Esophagus (tissue), 2 donors: ENCODE results near the gene SCYGR4. TPM values are rescaled to one million over a fixed set of nuclear protein-coding genes. Genes with fewer than 3 reads are reported as not detected.
"Not testable (repeated sequence)": the region's sequence is repeated elsewhere in the genome, so short reads cannot be mapped to it uniquely, and the experiment has no call there.

Experiments
- H3K27ac ChIP-seq, 2 donors: one replicate each; pipeline ENCODE4 v1.5.1; 2013; ENCODE audit warnings: low read depth in 2 of 2, mild to moderate bottlenecking in 2 of 2, inconsistent platforms in 1 of 2, low read length in 1 of 2, moderate library complexity in 1 of 2
- H3K27me3 ChIP-seq, 2 donors: one replicate each; pipeline ENCODE4 v1.6.1; 2013; ENCODE audit warnings: low read length in 2 of 2, control low read depth in 1 of 2, mild to moderate bottlenecking in 1 of 2; ENCODE audit not compliant: insufficient read depth in 2 of 2, control insufficient read depth in 1 of 2
- H3K36me3 ChIP-seq, 2 donors: one replicate each; pipeline ENCODE4 v1.6.1; 2013; ENCODE audit warnings: low read length in 1 of 2; ENCODE audit not compliant: control insufficient read depth in 2 of 2, insufficient read depth in 2 of 2
- H3K4me1 ChIP-seq, 2 donors: one replicate each; pipeline ENCODE4 v1.6.1; 2013; ENCODE audit warnings: low read length in 1 of 2; ENCODE audit not compliant: control insufficient read depth in 2 of 2, insufficient read depth in 2 of 2
- H3K4me3 ChIP-seq, 2 donors: one replicate each; pipeline ENCODE4 v1.5.1; 2013; ENCODE audit warnings: low read length in 2 of 2, mild to moderate bottlenecking in 2 of 2, low read depth in 1 of 2, moderate library complexity in 1 of 2
- H3K9me3 ChIP-seq, 2 donors: one replicate each; pipeline ENCODE4 v1.6.1; 2013; ENCODE audit warnings: mild to moderate bottlenecking in 2 of 2, low read depth in 1 of 2, low read length in 1 of 2, moderate library complexity in 1 of 2; ENCODE audit not compliant: control insufficient read depth in 2 of 2, insufficient read depth in 1 of 2
- WGBS, 2 donors: extraction: QIAGEN DNeasy Blood & Tissue Kit; methylation state at CpG; one replicate each; pipeline ENCODE4 v1.1.7; 2013; 5-methylcytosine and 5-hydroxymethylcytosine counted together
- polyA plus RNA-seq, 2 donors: library from polyadenylated mRNA; stranded (reverse); fragments of 200-250 nt; gene quantifications; one replicate each; pipeline ENCODE4 v1.2.3, GENCODE V29; 2013
- donor health status: healthy with polysubstance abuse.
- donor health status: Bipolar disorder and iron deficiency.

SCYGR4 gene
- polyA plus RNA-seq, 2 donors = not detected

DNA sequence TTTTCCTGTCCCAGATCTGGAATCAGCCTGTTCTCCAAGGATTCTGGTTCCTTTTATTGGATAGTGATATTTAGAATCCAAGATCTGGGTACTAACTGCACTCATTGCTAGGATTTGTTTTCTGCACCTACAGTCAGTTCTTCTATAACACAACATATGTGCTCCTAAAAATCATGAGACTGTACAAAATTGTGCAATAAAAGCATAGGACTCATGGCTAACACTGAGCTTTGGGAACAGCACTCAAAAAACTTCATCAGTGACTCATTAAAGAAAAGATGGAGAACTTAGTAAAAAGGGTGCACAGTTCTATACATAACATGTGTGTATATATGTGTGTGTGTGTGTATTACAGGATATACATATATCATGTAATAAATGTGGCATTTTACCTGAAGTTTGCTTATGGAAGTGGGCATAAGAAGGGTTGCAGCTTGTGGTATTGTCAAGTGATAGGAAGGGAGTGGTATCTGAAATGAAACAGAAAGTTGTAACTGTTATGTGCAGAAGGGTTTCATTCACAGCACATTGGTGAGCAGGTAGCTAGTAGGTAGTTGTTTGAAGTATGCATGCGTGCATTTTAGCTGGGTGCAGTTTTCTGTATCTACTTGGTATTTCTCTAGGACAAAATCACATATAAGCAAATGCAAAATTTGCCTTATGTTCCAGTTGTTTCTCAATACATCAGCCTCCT, 24.5 kb upstream of the SCYGR4 start:
- Histone ChIP-seq H3K9me3 (no peaks in the 10 kb centered on the region), H3K4me1 (no peaks in the 10 kb centered on the region), H3K36me3 (no peaks in the 10 kb centered on the region), H3K27ac (no peak overlapping the region), H3K27me3 (no peaks in the 10 kb centered on the region), H3K4me3 (no peak overlapping the region)
- 90 to 91% methylated on average over 1 of the region's 1 CpG for WGBS, 2 donors

DNA sequence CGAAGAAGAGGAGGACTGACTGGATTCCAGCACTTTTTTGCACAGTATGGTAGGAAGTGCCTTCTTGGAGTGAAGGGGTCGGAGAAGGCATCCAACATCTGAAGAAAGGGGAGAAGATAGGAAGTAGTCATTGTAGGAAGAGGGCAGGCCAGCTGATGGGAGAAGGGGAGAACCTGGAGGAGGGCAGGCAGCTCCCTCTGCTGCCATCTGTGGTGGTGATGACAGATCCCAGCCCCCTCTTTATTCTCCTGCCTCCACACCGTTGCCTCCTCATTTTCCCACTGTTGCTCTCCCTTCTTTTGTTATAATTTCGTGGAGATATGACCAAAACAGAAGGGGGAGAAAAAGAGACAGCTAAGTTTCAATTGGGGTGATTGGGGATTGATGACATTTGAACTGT, 21.5 kb upstream of the SCYGR4 start:
- Histone ChIP-seq H3K27ac (no peak overlapping the region), H3K36me3 (no peaks in the 10 kb centered on the region), H3K27me3 (no peaks in the 10 kb centered on the region), H3K4me3 (no peak overlapping the region), H3K9me3 (no peaks in the 10 kb centered on the region), H3K4me1 (no peaks in the 10 kb centered on the region)
- 50 to 67% methylated on average over 3 to 4 of the region's 4 CpGs for WGBS, 2 donors

DNA sequence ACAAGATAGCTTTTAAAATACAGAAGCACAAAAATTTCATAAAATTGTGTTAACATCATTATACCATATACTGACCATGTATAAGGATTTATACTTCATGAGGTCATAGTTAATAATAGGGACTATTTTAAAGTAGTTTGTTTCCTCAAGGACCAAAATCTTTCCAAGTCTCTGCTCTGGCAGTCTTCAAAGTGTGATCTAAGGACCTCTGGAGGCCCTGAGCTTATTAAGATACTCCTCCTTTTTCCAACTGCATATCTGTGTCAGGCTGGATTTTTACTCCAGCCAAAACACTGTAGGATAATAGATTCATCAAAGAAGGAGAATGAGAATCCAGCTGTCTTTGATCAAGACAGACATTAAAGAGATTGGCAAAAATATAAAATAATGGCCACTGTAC, 20.3 kb upstream of the SCYGR4 start:
- Histone ChIP-seq H3K4me1 (no peaks in the 10 kb centered on the region), H3K36me3 (no peaks in the 10 kb centered on the region), H3K9me3 (no peaks in the 10 kb centered on the region), H3K27me3 (no peaks in the 10 kb centered on the region), H3K4me3 (no peak overlapping the region), H3K27ac (no peak overlapping the region)

DNA sequence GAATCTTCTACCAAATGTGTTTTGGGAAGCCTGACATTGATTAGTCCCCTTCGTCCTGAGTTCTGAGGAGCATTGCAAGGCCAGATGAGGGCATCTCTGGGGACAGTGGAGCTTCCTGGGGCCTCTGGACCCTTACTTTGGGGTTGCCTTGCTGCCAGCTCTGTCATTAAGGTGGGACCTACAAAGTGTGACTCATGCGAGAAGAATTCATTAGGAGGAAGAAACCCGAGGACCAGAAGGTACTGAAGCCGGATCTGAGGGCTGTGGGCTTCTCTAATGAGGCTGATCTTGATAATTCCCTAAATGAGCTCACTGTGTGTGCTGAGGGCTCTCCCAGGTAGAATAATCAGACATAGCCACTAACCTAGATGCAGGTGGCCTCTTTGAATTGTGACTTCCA, 19.3 kb upstream of the SCYGR4 start:
- 65 to 68% methylated on average over 4 of the region's 4 CpGs for WGBS, 2 donors
- no peak overlapping the region for H3K27ac ChIP-seq
- no peaks in the 10 kb centered on the region for H3K27me3 ChIP-seq
- H3K9me3 ChIP-seq = no peaks in the 10 kb centered on the region
- H3K4me3 ChIP-seq = no peak overlapping the region
- no peaks in the 10 kb centered on the region for H3K4me1 ChIP-seq
- no peaks in the 10 kb centered on the region for H3K36me3 ChIP-seq

DNA sequence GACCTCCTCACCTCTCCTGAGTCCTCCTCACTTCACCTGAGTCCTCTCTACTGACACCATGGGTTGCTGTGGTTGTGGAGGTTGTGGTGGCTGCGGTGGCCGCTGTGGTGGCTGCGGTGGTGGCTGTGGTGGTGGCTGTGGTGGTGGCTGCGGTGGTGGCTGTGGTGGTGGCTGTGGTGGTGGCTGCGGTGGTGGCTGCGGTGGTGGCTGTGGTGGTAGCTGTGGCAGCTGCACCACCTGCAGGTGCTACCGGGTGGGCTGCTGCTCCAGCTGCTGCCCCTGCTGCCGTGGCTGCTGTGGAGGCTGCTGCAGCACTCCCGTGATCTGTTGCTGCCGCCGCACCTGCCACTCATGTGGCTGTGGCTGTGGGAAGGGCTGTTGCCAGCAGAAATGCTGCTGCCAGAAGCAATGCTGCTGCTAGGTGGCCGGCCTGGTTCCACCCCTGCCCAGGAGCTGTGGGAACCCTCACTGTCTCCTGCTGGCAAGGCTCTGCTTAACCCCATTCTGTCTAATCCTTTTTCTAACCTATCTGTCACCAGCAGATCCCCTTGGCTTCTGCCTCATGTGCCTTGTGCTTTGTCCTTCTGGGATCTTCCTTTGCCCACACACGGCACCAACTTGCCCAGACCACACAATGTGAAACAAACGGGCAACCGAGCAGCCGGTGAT, 18.3 kb upstream of the SCYGR4 start, which contains the start of gene SCYGR2:
Gene SCYGR2, plus strand, starts transcription at position 59 of the 669 bp plus-strand sequence. Its CDS starts 0 bp downstream, at position 59.
- 64 to 83% methylated on average over 13 to 16 of the region's 16 CpGs for WGBS, 2 donors
- not testable (repeated sequence) for H3K4me1 ChIP-seq

DNA sequence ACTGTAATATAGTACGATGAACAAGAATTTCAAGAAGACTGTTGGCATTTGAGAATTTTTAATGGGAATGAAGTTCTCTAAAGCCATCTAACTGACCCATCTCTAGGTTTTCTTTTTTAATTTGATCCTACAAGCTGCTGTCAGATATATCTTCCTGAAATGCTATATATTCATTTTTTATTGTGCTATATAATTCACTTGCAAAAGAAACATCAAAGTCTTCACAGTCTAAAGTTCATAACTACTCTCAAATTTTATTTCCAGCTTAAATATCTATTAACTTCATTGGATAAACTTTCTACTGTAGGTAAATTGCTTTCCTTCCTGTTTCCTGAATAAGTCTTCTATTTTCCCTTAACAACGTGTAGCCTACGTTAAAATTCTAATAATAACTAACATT, 14.9 kb upstream of the SCYGR4 start:
- Histone ChIP-seq H3K36me3 (no peaks in the 10 kb centered on the region), H3K4me3 (no peak overlapping the region), H3K4me1 (no peaks in the 10 kb centered on the region), H3K27ac (no peak overlapping the region), H3K9me3 (no peaks in the 10 kb centered on the region), H3K27me3 (no peaks in the 10 kb centered on the region)
- WGBS, 2 donors = 78% methylated on average over 3 of the region's 3 CpGs

More for the DNA sequence above, 18.3 kb upstream of the SCYGR4 start, which contains the start of gene SCYGR2:
- H3K27ac ChIP-seq, H3K27me3 ChIP-seq, H3K36me3 ChIP-seq, H3K9me3 ChIP-seq, H3K4me3 ChIP-seq: not testable (repeated sequence)

DNA sequence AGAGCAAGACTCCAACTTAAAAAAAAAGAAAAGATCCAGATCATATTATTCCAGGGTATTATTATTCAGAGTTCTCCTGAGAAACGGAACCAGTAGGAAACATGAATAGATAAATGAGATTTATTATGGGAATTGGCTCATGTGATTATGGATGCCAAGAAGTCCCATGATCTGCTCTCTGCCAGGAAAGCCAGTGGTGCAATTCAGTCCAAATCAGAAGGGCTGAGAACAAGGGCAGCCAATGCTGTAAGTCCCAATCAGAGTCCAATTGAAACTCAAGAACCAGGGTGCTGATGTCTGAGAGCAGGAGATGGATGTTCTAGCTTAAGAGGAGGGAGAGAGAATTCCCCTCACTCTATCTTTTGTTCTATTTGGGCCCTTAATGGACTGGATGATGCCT, 10.8 kb upstream of the SCYGR4 start:
- Histone ChIP-seq H3K27me3 (no peaks in the 10 kb centered on the region), H3K36me3 (no peaks in the 10 kb centered on the region), H3K9me3 (no peaks in the 10 kb centered on the region), H3K27ac (no peak overlapping the region), H3K4me1 (no peaks in the 10 kb centered on the region), H3K4me3 (no peak overlapping the region)
- WGBS, 2 donors = 72 to 86% methylated on average over 1 of the region's 1 CpG

DNA sequence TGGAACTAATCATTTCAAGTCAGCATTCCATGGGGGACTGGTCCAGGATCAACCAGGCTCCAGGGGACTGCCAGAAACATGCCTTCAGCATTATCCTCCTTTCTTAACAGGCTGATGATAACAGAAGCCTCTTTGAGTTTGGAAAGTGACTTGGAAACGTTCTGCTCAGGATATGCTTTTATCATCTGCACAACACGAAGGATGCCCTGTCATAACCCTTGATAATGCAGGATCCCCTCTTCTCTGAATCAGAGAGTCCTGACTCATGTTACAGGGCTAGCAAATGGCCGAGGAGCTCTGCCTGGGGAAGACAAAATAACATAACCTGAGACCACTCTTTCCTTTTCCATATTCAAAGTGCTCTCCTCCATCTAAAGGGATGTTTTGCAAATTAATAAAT, 9.4 kb upstream of the SCYGR4 start:
- 59 to 65% methylated on average over 3 of the region's 3 CpGs for WGBS, 2 donors

DNA sequence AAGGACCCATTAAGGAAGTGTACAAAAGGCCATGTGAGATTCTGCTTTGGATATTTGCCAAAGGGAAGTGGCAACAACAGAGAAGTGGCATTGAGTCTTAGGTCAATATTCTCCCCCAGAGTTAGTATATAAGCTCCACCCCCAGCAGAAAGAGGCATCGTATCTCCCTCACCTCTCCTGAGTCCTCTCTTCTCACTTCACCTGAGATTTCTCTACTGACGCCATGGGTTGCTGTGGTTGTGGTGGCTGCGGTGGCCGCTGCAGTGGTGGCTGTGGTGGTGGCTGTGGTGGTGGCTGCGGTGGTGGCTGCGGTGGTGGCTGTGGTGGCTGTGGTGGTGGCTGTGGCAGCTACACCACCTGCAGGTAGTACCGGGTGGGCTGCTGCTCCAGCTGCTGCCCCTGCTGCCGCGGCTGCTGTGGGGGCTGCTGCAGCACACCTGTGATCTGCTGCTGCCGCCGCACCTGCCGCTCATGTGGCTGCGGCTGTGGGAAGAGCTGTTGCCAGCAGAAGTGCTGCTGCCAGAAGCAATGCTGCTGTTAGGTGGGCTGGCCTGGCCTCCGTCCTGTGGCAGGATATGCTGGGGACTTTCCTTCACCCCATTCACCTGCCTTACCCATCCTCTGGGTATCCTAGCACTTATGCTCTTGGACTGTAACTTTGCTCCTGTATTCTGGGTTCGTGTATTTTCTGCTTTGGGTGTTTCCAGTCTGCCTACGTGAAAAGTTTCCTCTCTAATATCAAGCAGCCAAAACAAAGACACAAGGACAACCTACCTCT, 8.5 kb upstream of the SCYGR4 start:
- Histone ChIP-seq H3K9me3 (no peaks in the 10 kb centered on the region), H3K27me3 (no peaks in the 10 kb centered on the region), H3K4me1 (no peaks in the 10 kb centered on the region), H3K36me3 (no peaks in the 10 kb centered on the region), H3K27ac (no peak overlapping the region), H3K4me3 (no peak overlapping the region)
- WGBS, 2 donors = 70 to 79% methylated on average over 13 to 16 of the region's 16 CpGs

More for the DNA sequence above, 9.4 kb upstream of the SCYGR4 start:
- Histone ChIP-seq H3K36me3 (no peaks in the 10 kb centered on the region), H3K27ac (no peak overlapping the region), H3K4me3 (no peak overlapping the region), H3K27me3 (no peaks in the 10 kb centered on the region), H3K4me1 (no peaks in the 10 kb centered on the region), H3K9me3 (no peaks in the 10 kb centered on the region)
